Measurements from ENCODE around the gene ATP12A.
A peak's percentile ranks its signal among the peaks of the same experiment; 100 is the strongest.

The ATP12A gene

DNA sequence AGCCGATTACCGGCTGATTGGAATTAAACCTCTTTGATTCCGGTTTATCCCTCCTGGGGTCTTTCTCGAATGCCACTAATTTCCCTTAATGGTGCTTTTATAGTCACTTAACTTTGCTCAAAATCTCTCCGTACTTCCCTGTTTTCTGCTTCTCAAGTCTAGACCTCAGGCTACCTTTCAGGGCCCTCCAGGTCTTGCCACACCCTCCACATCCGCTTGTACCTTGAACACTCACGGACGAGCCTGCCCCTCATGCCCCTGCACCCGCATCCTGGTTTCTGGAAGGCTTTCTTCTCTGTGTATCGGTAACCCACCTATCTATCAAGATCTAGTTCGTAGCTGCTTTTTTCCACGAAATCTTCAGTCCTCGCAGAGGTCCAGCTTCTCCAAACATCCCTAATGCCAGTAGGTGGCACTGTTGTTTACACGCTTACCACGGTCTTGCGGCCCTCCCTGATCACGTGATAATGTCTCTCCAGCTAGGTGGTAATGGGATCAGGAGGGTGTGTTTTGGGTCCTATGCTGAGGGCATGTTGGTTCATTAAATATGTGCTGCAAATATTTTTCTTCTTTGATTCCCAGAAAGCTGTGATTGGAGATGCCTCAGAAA, 13.8 kb downstream of the ATP12A start:
- H3K36me3 ChIP-seq (ENCODE audit: insufficient read depth, low read depth, low read length) = no peaks in the 10 kb centered on the region
- no peak overlapping the region for H3K9ac ChIP-seq (ENCODE audit: low read depth, low read length)
- H3K27me3 ChIP-seq (ENCODE audit: insufficient read depth, low read length) = peaks cover 6% of the 10 kb centered on the region; the same call in 1 of the 2 replicates
- H3K4me3 ChIP-seq (ENCODE audit: low read length) = no peak overlapping the region
- H3K27ac ChIP-seq (ENCODE audit: low read length) = no peak overlapping the region
- no peaks in the 10 kb centered on the region for H3K4me1 ChIP-seq (ENCODE audit: insufficient read depth, low read length)
- no peaks in the 10 kb centered on the region for H3K9me3 ChIP-seq (ENCODE audit: insufficient read depth, low read depth, low read length)

- H3K27ac ChIP-seq (ENCODE audit: low read length) = no peak overlapping the region
- no peaks in the 10 kb centered on the region for H3K9me3 ChIP-seq (ENCODE audit: insufficient read depth, low read depth, low read length)
- no peaks in the 10 kb centered on the region for H3K4me1 ChIP-seq (ENCODE audit: insufficient read depth, low read length)
- H3K4me3 ChIP-seq (ENCODE audit: low read length) = no peak overlapping the region
- H3K27me3 ChIP-seq (ENCODE audit: insufficient read depth, low read length) = peaks cover 6% of the 10 kb centered on the region; the same call in 1 of the 2 replicates
- H3K9ac ChIP-seq (ENCODE audit: low read depth, low read length) = no peak overlapping the region
- no peaks in the 10 kb centered on the region for H3K36me3 ChIP-seq (ENCODE audit: insufficient read depth, low read depth, low read length)
These were observed 14.7 kb downstream of the ATP12A start for GRCh38 chr13:24694907-24695306.

DNA sequence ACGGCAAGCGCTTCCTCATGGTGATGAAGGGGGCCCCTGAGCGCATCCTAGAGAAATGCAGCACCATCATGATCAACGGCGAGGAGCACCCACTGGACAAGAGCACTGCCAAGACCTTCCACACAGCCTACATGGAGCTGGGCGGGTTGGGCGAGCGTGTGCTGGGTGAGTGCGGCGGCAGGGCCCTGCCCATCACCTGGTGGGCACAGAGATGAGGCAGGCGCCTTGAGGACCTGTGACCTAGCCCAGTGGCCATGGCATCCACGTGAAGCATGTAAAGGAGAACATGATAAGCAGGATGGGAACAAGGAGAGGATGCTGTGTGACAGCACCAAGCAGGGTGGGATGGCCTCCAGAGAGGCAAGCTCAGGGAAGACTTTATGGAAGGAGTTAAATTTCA, 18.5 kb downstream of the ATP12A start:
- Histone ChIP-seq H3K27me3 (ENCODE audit: insufficient read depth, low read length) (peaks cover 2% of the 10 kb centered on the region; the same call in 1 of the 2 replicates), H3K27ac (ENCODE audit: low read length) (no peak overlapping the region), H3K9ac (ENCODE audit: low read depth, low read length) (no peak overlapping the region), H3K9me3 (ENCODE audit: insufficient read depth, low read depth, low read length) (no peaks in the 10 kb centered on the region), H3K36me3 (ENCODE audit: insufficient read depth, low read depth, low read length) (no peaks in the 10 kb centered on the region), H3K4me1 (ENCODE audit: insufficient read depth, low read length) (no peaks in the 10 kb centered on the region), H3K4me3 (ENCODE audit: low read length) (no peak overlapping the region)

DNA sequence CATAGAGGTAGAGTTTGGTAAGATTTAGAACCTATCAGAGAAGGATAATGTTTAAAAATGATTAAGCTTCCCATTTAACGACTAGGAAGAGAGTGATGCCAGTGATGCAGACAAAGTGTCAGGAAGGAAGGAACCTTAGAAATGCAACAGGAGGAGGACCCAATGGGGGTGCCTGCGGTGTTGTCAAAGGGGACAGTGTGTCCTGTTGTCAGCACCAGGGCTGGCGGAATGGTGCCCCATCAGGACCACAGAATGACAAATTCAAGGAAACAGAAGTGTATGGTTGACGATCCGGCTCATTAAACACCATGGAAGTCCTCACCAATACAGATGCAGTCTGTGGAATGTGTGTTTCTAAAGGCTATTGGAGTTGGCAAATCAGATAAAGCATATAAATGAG, 19.3 kb downstream of the ATP12A start:
- no peak overlapping the region for H3K4me3 ChIP-seq (ENCODE audit: low read length)
- no peaks in the 10 kb centered on the region for H3K27me3 ChIP-seq (ENCODE audit: insufficient read depth, low read length)
- no peak overlapping the region for H3K27ac ChIP-seq (ENCODE audit: low read length)
- no peaks in the 10 kb centered on the region for H3K4me1 ChIP-seq (ENCODE audit: insufficient read depth, low read length)
- H3K9me3 ChIP-seq (ENCODE audit: insufficient read depth, low read depth, low read length) = no peaks in the 10 kb centered on the region
- H3K36me3 ChIP-seq (ENCODE audit: insufficient read depth, low read depth, low read length) = no peaks in the 10 kb centered on the region
- H3K9ac ChIP-seq (ENCODE audit: low read depth, low read length) = no peak overlapping the region

GRCh38 chr13:24700539-24700938, 20.3 kb downstream of the ATP12A start:
- H3K4me1 ChIP-seq (ENCODE audit: insufficient read depth, low read length) = no peaks in the 10 kb centered on the region
- no peaks in the 10 kb centered on the region for H3K9me3 ChIP-seq (ENCODE audit: insufficient read depth, low read depth, low read length)

GRCh38 chr13:24706886-24707585, 26.8 kb downstream of the ATP12A start:
- Histone ChIP-seq H3K27me3 (ENCODE audit: insufficient read depth, low read length) (no peaks in the 10 kb centered on the region), H3K9ac (ENCODE audit: low read depth, low read length) (no peak overlapping the region), H3K4me1 (ENCODE audit: insufficient read depth, low read length) (no peaks in the 10 kb centered on the region), H3K9me3 (ENCODE audit: insufficient read depth, low read depth, low read length) (no peaks in the 10 kb centered on the region), H3K4me3 (ENCODE audit: low read length) (no peak overlapping the region), H3K27ac (ENCODE audit: low read length) (no peak overlapping the region), H3K36me3 (ENCODE audit: insufficient read depth, low read depth, low read length) (no peaks in the 10 kb centered on the region)

More at GRCh38 chr13:24700539-24700938, 20.3 kb downstream of the ATP12A start:
- no peaks in the 10 kb centered on the region for H3K36me3 ChIP-seq (ENCODE audit: insufficient read depth, low read depth, low read length)
- no peak overlapping the region for H3K9ac ChIP-seq (ENCODE audit: low read depth, low read length)
- H3K4me3 ChIP-seq (ENCODE audit: low read length) = no peak overlapping the region
- H3K27me3 ChIP-seq (ENCODE audit: insufficient read depth, low read length) = no peaks in the 10 kb centered on the region
- H3K27ac ChIP-seq (ENCODE audit: low read length) = no peak overlapping the region

GRCh38 chr13:24709186-24709913, 29.1 kb downstream of the ATP12A start:
- Histone ChIP-seq H3K36me3 (ENCODE audit: insufficient read depth, low read depth, low read length) (no peaks in the 10 kb centered on the region), H3K4me3 (ENCODE audit: low read length) (no peak overlapping the region), H3K27ac (ENCODE audit: low read length) (no peak overlapping the region), H3K9me3 (ENCODE audit: insufficient read depth, low read depth, low read length) (no peaks in the 10 kb centered on the region), H3K4me1 (ENCODE audit: insufficient read depth, low read length) (no peaks in the 10 kb centered on the region), H3K9ac (ENCODE audit: low read depth, low read length) (no peak overlapping the region), H3K27me3 (ENCODE audit: insufficient read depth, low read length) (no peaks in the 10 kb centered on the region)

DNA sequence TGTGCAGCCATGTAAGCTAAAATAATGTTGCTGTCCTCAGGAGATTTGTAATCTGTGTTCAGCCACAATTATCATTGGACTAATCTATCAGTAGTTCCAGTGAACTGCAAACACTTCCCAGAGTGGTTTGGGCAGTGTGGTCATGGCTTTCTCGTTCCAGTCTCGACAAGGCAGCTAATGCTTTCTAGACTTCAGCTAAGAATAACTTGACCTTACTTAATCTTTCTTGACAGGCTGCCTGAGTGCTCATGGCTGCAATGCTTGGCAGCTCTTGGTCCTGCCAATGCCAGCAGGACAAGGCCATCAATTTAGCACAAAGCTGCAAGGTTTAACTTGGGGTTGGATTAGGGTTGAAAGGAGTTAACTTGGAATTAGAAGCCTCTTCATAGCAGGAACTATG, 32.8 kb downstream of the ATP12A start:
- Histone ChIP-seq H3K4me1 (ENCODE audit: insufficient read depth, low read length) (peaks cover 5% of the 10 kb centered on the region; the same call in 1 of the 2 replicates), H3K9me3 (ENCODE audit: insufficient read depth, low read depth, low read length) (no peaks in the 10 kb centered on the region), H3K27ac (ENCODE audit: low read length) (no peak overlapping the region), H3K4me3 (ENCODE audit: low read length) (no peak overlapping the region), H3K27me3 (ENCODE audit: insufficient read depth, low read length) (no peaks in the 10 kb centered on the region), H3K36me3 (ENCODE audit: insufficient read depth, low read depth, low read length) (no peaks in the 10 kb centered on the region), H3K9ac (ENCODE audit: low read depth, low read length) (no peak overlapping the region)

GRCh38 chr13:24716011-24716410, 35.8 kb downstream of the ATP12A start:
- Histone ChIP-seq H3K27me3 (ENCODE audit: insufficient read depth, low read length) (no peaks in the 10 kb centered on the region), H3K4me1 (ENCODE audit: insufficient read depth, low read length) (peaks cover 5% of the 10 kb centered on the region; the same call in 1 of the 2 replicates), H3K27ac (ENCODE audit: low read length) (no peak overlapping the region), H3K36me3 (ENCODE audit: insufficient read depth, low read depth, low read length) (no peaks in the 10 kb centered on the region), H3K4me3 (ENCODE audit: low read length) (peak overlapping the region; percentile 49; the same call in 1 of the 2 replicates), H3K9me3 (ENCODE audit: insufficient read depth, low read depth, low read length) (no peaks in the 10 kb centered on the region), H3K9ac (ENCODE audit: low read depth, low read length) (peak overlapping the region; percentile 21; the same call in 1 of the 2 replicates)

DNA sequence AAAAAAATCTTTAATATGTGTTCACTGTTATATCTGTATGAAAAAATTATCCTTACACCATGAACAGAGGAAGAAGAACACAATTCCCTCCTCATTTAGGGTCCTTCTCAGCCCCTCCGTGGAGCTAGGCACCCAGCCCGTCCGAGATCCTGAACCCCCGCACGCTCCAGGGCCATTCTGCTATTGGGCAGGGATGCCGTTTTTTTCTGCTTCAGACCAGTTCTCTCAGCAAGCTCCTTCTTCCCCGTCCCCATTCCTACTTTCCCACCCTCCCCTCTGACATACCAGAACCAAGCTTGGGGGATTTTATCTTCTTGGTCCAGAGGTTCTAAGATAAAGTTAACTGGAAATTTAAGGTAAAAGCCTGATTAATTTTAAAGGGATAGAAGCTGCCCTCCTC, 36.2 kb downstream of the ATP12A start:
- Histone ChIP-seq H3K9me3 (ENCODE audit: insufficient read depth, low read depth, low read length) (no peaks in the 10 kb centered on the region), H3K4me1 (ENCODE audit: insufficient read depth, low read length) (peaks cover 5% of the 10 kb centered on the region; the same call in 1 of the 2 replicates), H3K27me3 (ENCODE audit: insufficient read depth, low read length) (no peaks in the 10 kb centered on the region), H3K9ac (ENCODE audit: low read depth, low read length) (peak overlapping the region; percentile 21; the same call in 1 of the 2 replicates), H3K27ac (ENCODE audit: low read length) (no peak overlapping the region), H3K36me3 (ENCODE audit: insufficient read depth, low read depth, low read length) (no peaks in the 10 kb centered on the region), H3K4me3 (ENCODE audit: low read length) (peak overlapping the region; percentile 49; the same call in 1 of the 2 replicates)

- Histone ChIP-seq H3K27me3 (ENCODE audit: insufficient read depth, low read length) (no peaks in the 10 kb centered on the region), H3K27ac (ENCODE audit: low read length) (no peak overlapping the region), H3K4me3 (ENCODE audit: low read length) (no peak overlapping the region), H3K36me3 (ENCODE audit: insufficient read depth, low read depth, low read length) (no peaks in the 10 kb centered on the region), H3K9ac (ENCODE audit: low read depth, low read length) (no peak overlapping the region), H3K4me1 (ENCODE audit: insufficient read depth, low read length) (peaks cover 5% of the 10 kb centered on the region; the same call in 1 of the 2 replicates), H3K9me3 (ENCODE audit: insufficient read depth, low read depth, low read length) (no peaks in the 10 kb centered on the region)
These were observed 37.0 kb downstream of the ATP12A start for GRCh38 chr13:24717217-24717616.

All from iPS-20b (cell line).